ENCODE data around the gene OR12D3.
"Not testable (repeated sequence)": the region's sequence is repeated elsewhere in the genome, so short reads cannot be mapped to it uniquely, and the experiment has no call there.

The OR12D3 gene, protein sequence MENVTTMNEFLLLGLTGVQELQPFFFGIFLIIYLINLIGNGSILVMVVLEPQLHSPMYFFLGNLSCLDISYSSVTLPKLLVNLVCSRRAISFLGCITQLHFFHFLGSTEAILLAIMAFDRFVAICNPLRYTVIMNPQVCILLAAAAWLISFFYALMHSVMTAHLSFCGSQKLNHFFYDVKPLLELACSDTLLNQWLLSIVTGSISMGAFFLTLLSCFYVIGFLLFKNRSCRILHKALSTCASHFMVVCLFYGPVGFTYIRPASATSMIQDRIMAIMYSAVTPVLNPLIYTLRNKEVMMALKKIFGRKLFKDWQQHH

GRCh38 chr6:29375191-29375590, at the start of gene OR12D3:
OR12D3 (minus strand) TSS chr6:29375291; CDS start chr6:29375287, 4 bp downstream.
- DNase-seq: no peak

GRCh38 chr6:29424575-29424974, 49.5 kb upstream of the OR12D3 start:
- DNase-seq: peak; percentile 16

DNA sequence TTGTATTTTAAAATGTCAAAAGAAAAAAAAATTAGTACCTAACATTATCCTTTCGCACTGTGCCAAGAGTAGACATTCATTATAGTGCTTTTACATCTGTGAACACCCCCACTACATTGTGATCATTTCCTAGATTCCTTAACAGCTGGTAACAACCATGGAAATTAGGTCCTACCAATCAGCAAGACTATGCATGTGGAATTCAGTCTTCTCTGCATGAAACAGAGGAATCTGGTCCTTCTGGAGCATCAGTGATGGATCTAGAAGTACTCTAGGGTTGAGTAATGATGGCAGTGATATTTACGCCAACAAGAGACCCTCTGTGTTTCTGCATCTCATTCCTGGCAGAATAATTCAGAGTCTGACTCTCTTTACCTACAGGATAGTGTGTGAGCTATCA, 49.1 kb upstream of the OR12D3 start:
- DNase-seq: no peak

- DNase-seq: no peak
Measured at GRCh38 chr6:29419516-29419915, 44.4 kb upstream of the OR12D3 start.

DNA sequence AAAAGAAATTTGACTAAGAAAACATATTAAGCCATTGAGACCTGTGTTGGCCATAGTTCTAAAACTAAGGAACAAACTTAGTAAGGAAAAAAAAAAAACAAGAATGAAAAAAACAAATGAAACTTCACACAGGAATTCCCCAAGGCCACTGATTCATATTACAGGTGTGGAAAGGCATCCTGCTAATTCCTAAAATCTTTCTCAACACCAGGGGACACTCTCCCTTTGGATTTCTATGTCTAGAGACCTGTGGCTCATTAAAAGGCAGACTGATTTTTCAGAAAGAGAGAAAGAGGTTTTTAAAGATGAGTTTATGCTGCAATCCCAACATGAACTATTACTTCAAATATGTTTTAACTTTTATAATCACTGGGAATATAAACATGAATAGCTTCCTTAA, 39.5 kb upstream of the OR12D3 start, which contains the start of gene OR12D1:
Gene OR12D1, plus strand, starts transcription at position 341 of the 400 bp plus-strand sequence.
- no peak for DNase-seq

DNA sequence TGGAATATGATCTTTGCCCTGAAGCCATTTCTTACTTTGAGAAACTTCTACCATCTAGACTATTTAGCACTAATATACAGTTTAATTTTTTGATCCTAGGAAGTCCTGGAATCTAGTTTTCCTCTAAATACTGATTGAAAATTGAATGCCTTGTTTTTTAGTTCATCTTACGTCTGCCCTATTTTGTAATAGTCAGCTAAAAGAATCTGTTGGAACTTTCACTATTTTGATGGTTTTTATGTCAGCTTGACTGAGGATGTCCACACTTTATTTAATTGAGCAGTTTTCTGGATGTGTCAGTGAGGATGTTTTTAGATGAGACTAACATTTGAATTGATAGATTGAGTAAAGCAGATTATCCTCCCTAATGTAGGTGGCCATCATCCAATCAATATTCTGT, 28.7 kb upstream of the OR12D3 start:
- DNase-seq: no peak

GRCh38 chr6:29399525-29399924, 24.4 kb upstream of the OR12D3 start:
- no peak for DNase-seq

- no peak for DNase-seq
Measured at GRCh38 chr6:29395331-29395730, 20.2 kb upstream of the OR12D3 start, which contains the start of gene OR12D2. OR12D2 (plus strand) TSS chr6:29395631; CDS start chr6:29396700, 1,069 bp downstream.

DNA sequence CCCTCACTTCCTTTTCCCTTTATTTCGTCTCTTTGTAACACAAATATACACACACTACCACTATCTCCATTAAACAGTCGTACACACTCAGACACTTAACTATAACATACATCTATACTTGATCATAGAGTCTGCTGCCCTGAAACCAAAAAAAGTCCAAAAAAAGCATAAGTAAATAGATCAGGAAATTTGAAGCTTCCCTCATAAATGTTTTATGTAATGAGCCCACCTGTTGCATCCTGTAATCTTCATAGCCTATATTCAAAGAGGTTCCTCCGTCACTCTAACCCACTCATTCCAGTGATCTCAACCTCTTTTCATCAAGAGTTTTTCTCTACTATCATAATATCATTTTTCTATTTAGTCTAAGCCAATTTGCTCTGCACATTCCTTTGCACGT, 13.4 kb upstream of the OR12D3 start:
- no peak for DNase-seq

GRCh38 chr6:29376003-29376402, 912 bp upstream of the OR12D3 start:
- no peak for DNase-seq

GRCh38 chr6:29368765-29369164, 6.3 kb downstream of the OR12D3 start, which contains the start of gene OR5V1:
OR5V1 (minus strand) TSS chr6:29368865; CDS start chr6:29356195, 12,670 bp downstream.
- DNase-seq: no peak

- no peak for DNase-seq
Measured at GRCh38 chr6:29355603-29356002, 19.5 kb downstream of the OR12D3 start.

DNA sequence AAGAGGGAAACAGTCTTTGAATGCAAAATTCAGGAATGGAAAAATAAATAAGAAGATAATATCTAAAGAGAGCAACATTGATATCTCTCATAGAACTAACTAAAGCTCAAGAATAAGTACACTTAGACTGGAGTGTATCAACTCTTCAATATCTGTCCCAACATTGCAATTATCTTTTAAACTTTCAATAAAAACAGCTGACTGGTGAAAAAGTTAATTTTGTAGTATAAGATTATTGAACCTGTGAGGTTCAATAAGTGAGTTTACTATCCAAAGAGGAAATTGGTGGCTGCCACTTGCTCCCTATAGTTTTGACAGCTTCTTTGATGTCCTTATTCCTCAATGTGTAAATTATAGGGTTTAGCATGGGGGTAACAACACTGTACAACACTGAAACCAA, 20.1 kb downstream of the OR12D3 start:
- no peak for DNase-seq

DNA sequence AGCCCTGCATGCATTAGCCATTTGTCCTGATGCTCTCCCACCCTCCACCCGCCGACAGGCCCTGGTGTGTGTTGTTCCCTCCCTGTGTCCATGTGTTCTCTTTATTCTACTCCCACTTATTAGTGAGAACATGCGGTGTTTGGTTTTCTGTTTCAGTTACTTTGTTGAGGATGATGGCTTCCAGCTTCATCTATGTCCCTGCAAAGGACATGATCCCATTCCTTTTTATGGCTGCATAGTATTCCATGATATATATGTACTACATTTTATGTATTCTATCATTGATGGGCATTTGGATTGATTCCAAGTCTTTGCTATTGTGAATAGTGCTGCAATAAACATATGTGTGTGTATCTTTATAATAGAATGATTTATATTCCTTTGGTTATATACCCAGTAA, 25.7 kb downstream of the OR12D3 start:
- DNase-seq: not testable (repeated sequence)

GRCh38 chr6:29345380-29345779, 29.7 kb downstream of the OR12D3 start:
- no peak for DNase-seq

GRCh38 chr6:29336269-29336668, 38.8 kb downstream of the OR12D3 start:
- DNase-seq: no peak

GRCh38 chr6:29332676-29333075, 42.4 kb downstream of the OR12D3 start:
- DNase-seq: no peak

DNA sequence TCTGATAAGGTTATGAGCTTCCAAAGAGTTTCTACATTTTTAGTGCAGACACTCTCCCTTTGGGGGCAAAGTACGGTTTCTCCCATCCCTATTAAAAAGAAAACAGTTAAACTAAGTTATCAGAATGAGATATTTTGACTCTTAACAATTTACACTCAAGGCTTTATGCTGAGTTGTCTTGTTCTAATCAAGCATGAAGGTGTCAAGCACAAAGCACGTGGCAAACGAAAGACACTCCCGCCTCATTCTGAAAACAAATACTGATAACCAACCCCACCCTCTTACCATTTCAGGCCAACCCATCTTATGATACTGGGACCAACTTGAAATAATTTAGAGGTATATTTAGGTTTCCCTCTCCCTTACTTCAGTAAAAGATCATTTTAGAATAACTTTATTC, 49.3 kb downstream of the OR12D3 start:
- no peak for DNase-seq

Measured in activated CD4-positive, alpha-beta T cell treated with anti-CD3 and anti-CD28 coated beads, Interleukin-2, Interleukin-6, amounts not matched to agents 100 ng/mL and 50 ng/mL, durations not matched to agents 16 hours and 8 hours (primary cell).